Measurements from ENCODE around the gene GOLGA6L6.
"Not testable (repeated sequence)": the region's sequence is repeated elsewhere in the genome, so short reads cannot be mapped to it uniquely, and the experiment has no call there.

GOLGA6L6 gene

DNA sequence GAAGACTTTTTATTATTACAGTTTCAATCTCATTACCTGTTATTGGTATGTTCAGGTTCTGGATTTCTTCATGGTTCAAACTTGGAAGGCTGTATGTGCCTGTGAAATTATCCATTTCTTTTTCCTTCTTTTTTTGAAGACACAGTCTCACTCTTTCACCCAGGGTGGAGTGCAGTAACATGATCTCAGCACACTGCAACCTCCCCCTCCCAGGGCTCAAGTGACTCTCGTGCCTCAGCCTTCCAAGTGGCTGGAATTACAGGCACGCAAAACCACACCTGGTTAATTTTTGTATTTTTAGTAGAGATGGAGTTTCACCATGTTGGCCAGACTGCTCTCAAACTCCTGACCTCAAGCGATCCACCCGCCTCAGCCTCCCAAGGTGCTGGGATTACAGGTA, 52.3 kb downstream of the GOLGA6L6 start:
- not testable (repeated sequence) for H3K27me3 Mint-ChIP-seq; H3K27ac Mint-ChIP-seq; H3K4me1 Mint-ChIP-seq (ENCODE audit: low read depth); H3K4me3 Mint-ChIP-seq; H3K36me3 Mint-ChIP-seq; H3K9me3 Mint-ChIP-seq (ENCODE audit: low read depth)
